Mesendoderm (in vitro differentiated cells): ENCODE results near the gene TRAM2.

ENCODE experiments used
- DNase-seq: peaks from one replicate; pipeline ENCODE4 v3.0.0; 2013
- H2AK5ac ChIP-seq: 2 replicates; pipeline ENCODE4 v1.6.1; 2013; ENCODE audit warnings: low read length, inconsistent platforms
- H2BK120ac ChIP-seq: 2 replicates; pipeline ENCODE4 v1.6.1; 2013; ENCODE audit warnings: low read depth, mild to moderate bottlenecking, low read length, moderate library complexity, mixed read lengths
- H2BK15ac ChIP-seq: replicated peaks from 2 replicates; pipeline ENCODE4 v1.6.1; 2013; ENCODE audit warnings: low read depth, mild to moderate bottlenecking, moderate library complexity
- H2BK5ac ChIP-seq: 2 replicates; pipeline ENCODE4 v1.6.1; 2013; ENCODE audit warnings: low read length, inconsistent platforms
- H3K18ac ChIP-seq: 2 replicates; pipeline ENCODE4 v1.6.1; 2013; ENCODE audit warnings: mild to moderate bottlenecking, low read length, mixed read lengths
- H3K23ac ChIP-seq: one replicate; pipeline ENCODE4 v1.6.1; 2013; ENCODE audit warnings: low read length
- H3K27ac ChIP-seq: 2 replicates; pipeline ENCODE4 v1.5.1; 2013; ENCODE audit warnings: low read depth, mild to moderate bottlenecking, inconsistent platforms, low read length, moderate library complexity
- H3K27me3 ChIP-seq: 2 replicates; pipeline ENCODE4 v1.6.1; 2013; ENCODE audit warnings: low read length, control low read depth, mild to moderate bottlenecking, inconsistent platforms; ENCODE audit not compliant: insufficient read depth, poor library complexity
- H3K36me3 ChIP-seq: 2 replicates; pipeline ENCODE4 v1.6.1; 2013; ENCODE audit warnings: low read length, inconsistent platforms; ENCODE audit not compliant: control insufficient read depth, insufficient read depth
- H3K4ac ChIP-seq: one replicate; pipeline ENCODE4 v1.6.1; 2013; ENCODE audit warnings: low read depth, mild to moderate bottlenecking, low read length, moderate library complexity
- H3K4me1 ChIP-seq: 2 replicates; pipeline ENCODE4 v1.6.1; 2013; ENCODE audit warnings: low read depth, low read length, inconsistent platforms; ENCODE audit not compliant: control insufficient read depth
- H3K4me2 ChIP-seq: 2 replicates; pipeline ENCODE4 v1.6.1; 2013; ENCODE audit warnings: low read length
- H3K4me3 ChIP-seq: 2 replicates; pipeline ENCODE4 v1.5.1; 2013; ENCODE audit warnings: mild to moderate bottlenecking, low read length
- H3K56ac ChIP-seq: one replicate; pipeline ENCODE4 v1.6.1; 2013; ENCODE audit warnings: low read length
- H3K79me1 ChIP-seq: 2 replicates; pipeline ENCODE4 v1.6.1; 2013; ENCODE audit warnings: low read length, inconsistent platforms
- H3K79me2 ChIP-seq: 2 replicates; pipeline ENCODE4 v1.6.1; 2013; ENCODE audit warnings: mild to moderate bottlenecking, low read length; ENCODE audit not compliant: control insufficient read depth, insufficient read depth
- H3K9ac ChIP-seq: 2 replicates; pipeline ENCODE4 v1.6.1; 2013; ENCODE audit warnings: low read length, inconsistent platforms
- H4K5ac ChIP-seq: one replicate; pipeline ENCODE4 v1.6.1; 2013; ENCODE audit warnings: low read length
- H4K8ac ChIP-seq: one replicate; pipeline ENCODE4 v1.6.1; 2013; ENCODE audit warnings: low read depth, mild to moderate bottlenecking, control low read depth, low read length, moderate library complexity
- WGBS: extraction: QIAGEN DNeasy Blood & Tissue Kit; methylation state at CpG from one replicate; pipeline ENCODE4 v1.1.7; 2013; ENCODE audit warnings: low lambda C conversion rate, missing lambda C conversion rate; ENCODE audit not compliant: insufficient coverage; ENCODE audit errors: extremely low coverage; 5-methylcytosine and 5-hydroxymethylcytosine counted together

TRAM2 gene

GRCh38 chr6:52499681-52500236 is 77.1 kb downstream of the TRAM2 start:
- H3K9ac ChIP-seq, result no peak overlapping the region
- no peak for DNase-seq
- H3K56ac ChIP-seq, result no peak overlapping the region
- H3K4me2 ChIP-seq, result no peak overlapping the region
- no peak overlapping the region for H2BK15ac ChIP-seq
- WGBS, result no CpG with 5 or more reads among the region's 11 CpGs
- no peak overlapping the region for H2BK120ac ChIP-seq
- H3K36me3 ChIP-seq, result no peaks in the 10 kb centered on the region
- peak overlapping the region; percentile 41 for H3K27ac ChIP-seq
- no peaks in the 10 kb centered on the region for H3K79me2 ChIP-seq
- H2BK5ac ChIP-seq, result no peak overlapping the region
- H4K8ac ChIP-seq, result no peak overlapping the region
- peak overlapping the region; percentile 62 for H3K4ac ChIP-seq
- H2AK5ac ChIP-seq, result no peak overlapping the region
- H3K23ac ChIP-seq, result no peak overlapping the region
- no peaks in the 10 kb centered on the region for H3K27me3 ChIP-seq
- no peak overlapping the region for H4K5ac ChIP-seq
- H3K18ac ChIP-seq, result no peak overlapping the region
- no peak overlapping the region for H3K4me3 ChIP-seq
- H3K4me1 ChIP-seq, result peaks cover 2% of the 10 kb centered on the region
- H3K79me1 ChIP-seq, result no peaks in the 10 kb centered on the region

DNA sequence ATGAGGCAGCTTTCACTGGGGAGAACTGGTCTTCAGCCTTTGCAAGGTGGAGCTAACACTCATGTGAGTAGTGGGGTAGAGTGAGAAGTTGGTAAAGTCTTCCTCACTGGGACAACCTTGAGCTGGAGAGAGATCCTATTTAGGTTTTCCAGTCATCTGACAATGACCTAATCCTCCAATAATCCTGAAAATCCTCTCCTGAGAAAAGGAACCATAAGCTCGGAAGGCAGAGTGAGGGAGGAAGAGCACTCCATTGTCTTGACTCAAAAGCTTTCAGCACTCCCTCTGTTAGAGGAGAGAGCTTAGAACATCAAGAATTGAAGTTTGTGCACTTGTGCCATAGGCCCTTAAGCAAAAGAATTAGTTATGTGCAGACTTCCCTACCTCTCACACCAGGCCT is 77.8 kb downstream of the TRAM2 start:
- H3K4me3 ChIP-seq, result no peak overlapping the region
- no peak overlapping the region for H3K4ac ChIP-seq
- H2AK5ac ChIP-seq, result no peak overlapping the region
- DNase-seq, result peak; percentile 95
- peaks cover 2% of the 10 kb centered on the region for H3K4me1 ChIP-seq
- no peak overlapping the region for H3K4me2 ChIP-seq
- no peak overlapping the region for H3K9ac ChIP-seq
- H3K27ac ChIP-seq, result peak overlapping the region; percentile 41
- no peak overlapping the region for H4K5ac ChIP-seq
- no peak overlapping the region for H3K23ac ChIP-seq
- no peak overlapping the region for H2BK5ac ChIP-seq
- peak overlapping the region; percentile 0 for H3K56ac ChIP-seq
- no peak overlapping the region for H2BK15ac ChIP-seq
- no peaks in the 10 kb centered on the region for H3K79me2 ChIP-seq
- H4K8ac ChIP-seq, result no peak overlapping the region
- no peak overlapping the region for H2BK120ac ChIP-seq
- H3K79me1 ChIP-seq, result no peaks in the 10 kb centered on the region
- H3K18ac ChIP-seq, result peak overlapping the region; percentile 57
- no peaks in the 10 kb centered on the region for H3K27me3 ChIP-seq
- no CpG with 5 or more reads among the region's 1 CpG for WGBS
- no peaks in the 10 kb centered on the region for H3K36me3 ChIP-seq

- Histone ChIP-seq H2AK5ac (no peak overlapping the region), H3K56ac (no peak overlapping the region), H3K79me1 (no peaks in the 10 kb centered on the region), H2BK15ac (no peak overlapping the region), H3K27me3 (no peaks in the 10 kb centered on the region), H2BK120ac (no peak overlapping the region), H4K5ac (no peak overlapping the region), H3K4me1 (peaks cover 2% of the 10 kb centered on the region), H2BK5ac (no peak overlapping the region), H3K27ac (peak overlapping the region; percentile 25), H3K23ac (no peak overlapping the region), H3K18ac (peak overlapping the region; percentile 57), H4K8ac (no peak overlapping the region), H3K9ac (no peak overlapping the region), H3K36me3 (no peaks in the 10 kb centered on the region), H3K4me3 (no peak overlapping the region), H3K4ac (no peak overlapping the region), H3K79me2 (no peaks in the 10 kb centered on the region), H3K4me2 (no peak overlapping the region)
- DNase-seq, result no peak
- no CpG with 5 or more reads among the region's 11 CpGs for WGBS
These were observed 78.3 kb downstream of the TRAM2 start for GRCh38 chr6:52498538-52499017.

GRCh38 chr6:52497652-52498408 is 79.0 kb downstream of the TRAM2 start:
- Histone ChIP-seq H3K36me3 (no peaks in the 10 kb centered on the region), H3K4me2 (no peak overlapping the region), H3K27ac (no peak overlapping the region), H3K4ac (no peak overlapping the region), H3K27me3 (no peaks in the 10 kb centered on the region), H3K23ac (no peak overlapping the region), H3K4me1 (peaks cover 2% of the 10 kb centered on the region), H3K79me1 (no peaks in the 10 kb centered on the region), H3K79me2 (no peaks in the 10 kb centered on the region), H3K9ac (no peak overlapping the region), H2BK5ac (no peak overlapping the region), H2AK5ac (no peak overlapping the region), H3K4me3 (no peak overlapping the region), H4K8ac (no peak overlapping the region), H3K56ac (no peak overlapping the region), H2BK15ac (no peak overlapping the region), H4K5ac (no peak overlapping the region), H3K18ac (no peak overlapping the region), H2BK120ac (no peak overlapping the region)
- WGBS, result no CpG with 5 or more reads among the region's 14 CpGs
- DNase-seq, result no peak

- no peak overlapping the region for H2BK120ac ChIP-seq
- no peak overlapping the region for H3K9ac ChIP-seq
- H3K27ac ChIP-seq, result no peak overlapping the region
- H3K79me1 ChIP-seq, result no peaks in the 10 kb centered on the region
- no peaks in the 10 kb centered on the region for H3K79me2 ChIP-seq
- H3K4me2 ChIP-seq, result no peak overlapping the region
- no peak overlapping the region for H4K5ac ChIP-seq
- no peaks in the 10 kb centered on the region for H3K36me3 ChIP-seq
- H3K4me3 ChIP-seq, result no peak overlapping the region
- H3K27me3 ChIP-seq, result no peaks in the 10 kb centered on the region
- H2AK5ac ChIP-seq, result no peak overlapping the region
- H4K8ac ChIP-seq, result no peak overlapping the region
- H3K23ac ChIP-seq, result no peak overlapping the region
- no peak for DNase-seq
- no peak overlapping the region for H3K4ac ChIP-seq
- no peak overlapping the region for H3K18ac ChIP-seq
- no peak overlapping the region for H2BK15ac ChIP-seq
- H3K56ac ChIP-seq, result no peak overlapping the region
- no peak overlapping the region for H2BK5ac ChIP-seq
- peaks cover 2% of the 10 kb centered on the region for H3K4me1 ChIP-seq
- no CpG with 5 or more reads among the region's 2 CpGs for WGBS
These were observed 80.2 kb downstream of the TRAM2 start for GRCh38 chr6:52496631-52497030.
